ENCODE data around the gene KERA.

The KERA gene

GRCh38 chr12:91057368-91058165, at the start of gene KERA:
Gene KERA, minus strand, starts transcription at chr12:91058024. Its CDS starts 1,743 bp downstream, at chr12:91056281.
- no peaks in the 10 kb centered on the region for H3K27me3 ChIP-seq (ENCODE audit: insufficient read depth, poor library complexity, severe bottlenecking)
- no peaks in the 10 kb centered on the region for H3K9me3 ChIP-seq (ENCODE audit: severe bottlenecking)
- no peak within 1 kb of the TSS for H3K27ac ChIP-seq (ENCODE audit: poor library complexity, severe bottlenecking)
- no peak for TF ChIP-seq CTCF (IDR thresholded peaks at IDR 0.05; ENCODE audit: poor library complexity, severe bottlenecking)
- no peak within 1 kb of the TSS for H3K4me3 ChIP-seq (ENCODE audit: severe bottlenecking)
- H3K36me3 ChIP-seq (ENCODE audit: low read depth), result no peaks in the 10 kb centered on the region
- no peaks in the 10 kb centered on the region for H3K4me1 ChIP-seq (ENCODE audit: insufficient read depth, poor library complexity, severe bottlenecking)
- DNase-seq (ENCODE audit: low spot score) (no peak), ATAC-seq (ENCODE audit: low read depth) (no peak)

- TF ChIP-seq CTCF (IDR thresholded peaks at IDR 0.05; ENCODE audit: poor library complexity, severe bottlenecking), result no peak
- Histone ChIP-seq H3K4me3 (ENCODE audit: severe bottlenecking) (no peak overlapping the region), H3K27ac (ENCODE audit: poor library complexity, severe bottlenecking) (no peak overlapping the region), H3K9me3 (ENCODE audit: severe bottlenecking) (no peaks in the 10 kb centered on the region), H3K27me3 (ENCODE audit: insufficient read depth, poor library complexity, severe bottlenecking) (no peaks in the 10 kb centered on the region), H3K36me3 (ENCODE audit: low read depth) (no peaks in the 10 kb centered on the region), H3K4me1 (ENCODE audit: insufficient read depth, poor library complexity, severe bottlenecking) (no peaks in the 10 kb centered on the region)
- DNase-seq (ENCODE audit: low spot score) (no peak), ATAC-seq (ENCODE audit: low read depth) (no peak)
Observed at GRCh38 chr12:91106283-91106682, 48.5 kb upstream of the KERA start.

GRCh38 chr12:91105807-91106206, 48.0 kb upstream of the KERA start:
- H3K4me3 ChIP-seq (ENCODE audit: severe bottlenecking), result no peak overlapping the region
- no peaks in the 10 kb centered on the region for H3K4me1 ChIP-seq (ENCODE audit: insufficient read depth, poor library complexity, severe bottlenecking)
- H3K9me3 ChIP-seq (ENCODE audit: severe bottlenecking), result no peaks in the 10 kb centered on the region
- no peak for DNase-seq (ENCODE audit: low spot score)
- H3K36me3 ChIP-seq (ENCODE audit: low read depth), result no peaks in the 10 kb centered on the region
- no peak overlapping the region for H3K27ac ChIP-seq (ENCODE audit: poor library complexity, severe bottlenecking)
- no peak for TF ChIP-seq CTCF (IDR thresholded peaks at IDR 0.05; ENCODE audit: poor library complexity, severe bottlenecking)
- H3K27me3 ChIP-seq (ENCODE audit: insufficient read depth, poor library complexity, severe bottlenecking), result no peaks in the 10 kb centered on the region
- ATAC-seq (ENCODE audit: low read depth), result no peak

GRCh38 chr12:91104812-91105466, 47.1 kb upstream of the KERA start:
- DNase-seq (ENCODE audit: low spot score) (no peak), ATAC-seq (ENCODE audit: low read depth) (no peak)
- Histone ChIP-seq H3K27ac (ENCODE audit: poor library complexity, severe bottlenecking) (no peak overlapping the region), H3K9me3 (ENCODE audit: severe bottlenecking) (no peaks in the 10 kb centered on the region), H3K4me1 (ENCODE audit: insufficient read depth, poor library complexity, severe bottlenecking) (no peaks in the 10 kb centered on the region), H3K36me3 (ENCODE audit: low read depth) (no peaks in the 10 kb centered on the region), H3K27me3 (ENCODE audit: insufficient read depth, poor library complexity, severe bottlenecking) (no peaks in the 10 kb centered on the region), H3K4me3 (ENCODE audit: severe bottlenecking) (no peak overlapping the region)
- no peak for TF ChIP-seq CTCF (IDR thresholded peaks at IDR 0.05; ENCODE audit: poor library complexity, severe bottlenecking)

GRCh38 chr12:91103624-91104023, 45.8 kb upstream of the KERA start:
- Histone ChIP-seq H3K4me1 (ENCODE audit: insufficient read depth, poor library complexity, severe bottlenecking) (peaks cover 9% of the 10 kb centered on the region), H3K36me3 (ENCODE audit: low read depth) (no peaks in the 10 kb centered on the region), H3K9me3 (ENCODE audit: severe bottlenecking) (no peaks in the 10 kb centered on the region), H3K4me3 (ENCODE audit: severe bottlenecking) (no peak overlapping the region), H3K27me3 (ENCODE audit: insufficient read depth, poor library complexity, severe bottlenecking) (no peaks in the 10 kb centered on the region), H3K27ac (ENCODE audit: poor library complexity, severe bottlenecking) (no peak overlapping the region)
- no peak for TF ChIP-seq CTCF (IDR thresholded peaks at IDR 0.05; ENCODE audit: poor library complexity, severe bottlenecking)
- ATAC-seq (ENCODE audit: low read depth) (no peak), DNase-seq (ENCODE audit: low spot score) (no peak)
